Kidney (tissue), 14 donors: ENCODE results near the gene SECTM1. TPM values are rescaled to one million over a fixed set of nuclear protein-coding genes. Genes with fewer than 3 reads are reported as not detected.

ENCODE experiments used
- DNase-seq, 5 donors: peaks; one replicate each; pipeline ENCODE4 v3.0.0-alpha.2; 2013 to 2020
- FAIRE-seq: peaks from 2 replicates; lab custom pipeline; 2012; peaks lifted over from hg19 to GRCh38; lab: Jason Lieb, UNC
- H3K27ac ChIP-seq, 2 donors: one replicate each; pipeline ENCODE4 v1.7.0; 2013; ENCODE audit warnings: low read depth in 2 of 2, low read length in 2 of 2, inconsistent platforms in 1 of 2
- H3K27me3 ChIP-seq: one replicate; pipeline ENCODE4 v1.7.1; 2013; ENCODE audit warnings: low read length, inconsistent platforms; ENCODE audit not compliant: control insufficient read depth, insufficient read depth
- H3K36me3 ChIP-seq, 3 donors: one replicate each; pipeline versions ENCODE4 v1.7.0 to v1.7.1; 2013; ENCODE audit warnings: low read length in 3 of 3, control low read depth in 1 of 3, inconsistent platforms in 1 of 3; ENCODE audit not compliant: insufficient read depth in 3 of 3, control insufficient read depth in 2 of 3
- H3K4me1 ChIP-seq, 3 donors: one replicate each; pipeline versions ENCODE4 v1.7.0 to v1.7.1; 2013; ENCODE audit warnings: low read length in 3 of 3, inconsistent platforms in 1 of 3, low read depth in 1 of 3; ENCODE audit not compliant: control insufficient read depth in 2 of 3, insufficient read depth in 2 of 3
- H3K4me3 ChIP-seq, 3 donors: one replicate each; pipeline versions ENCODE4 v1.7.0 to v1.8.1; 2013; ENCODE audit warnings: low read length in 3 of 3, control low read depth in 1 of 3, inconsistent platforms in 1 of 3
- H3K9ac ChIP-seq, 3 donors: one replicate each; pipeline versions ENCODE4 v1.7.0 to v1.7.1; 2013; ENCODE audit warnings: low read length in 3 of 3, control low read depth in 1 of 3, inconsistent platforms in 1 of 3
- H3K9me3 ChIP-seq, 3 donors: one replicate each; pipeline versions ENCODE4 v1.7.0 to v1.7.1; 2013; ENCODE audit warnings: low read length in 3 of 3, control low read depth in 1 of 3, inconsistent platforms in 1 of 3; ENCODE audit not compliant: control insufficient read depth in 2 of 3, insufficient read depth in 1 of 3
- CTCF ChIP-seq: IDR thresholded peaks from 3 replicates; pipeline ENCODE4 v1.5.1; 2012; ENCODE audit warnings: mild to moderate bottlenecking, moderate library complexity, borderline replicate concordance; ENCODE audit not compliant: insufficient read depth; ENCODE audit errors: extremely low read depth
- intact Hi-C: fragments of 100-400 bp; cut with DNase I; formaldehyde crosslinking; loops from one replicate; pipeline ENCODE4 v1.11.1; 2022
- polyA plus RNA-seq: library from polyadenylated mRNA; stranded (reverse); fragments of 350-450 nt; fragmentation: Illumina TruSeq; extraction: RNeasy Lipid Tissue Mini Kit (QIAGEN cat#74804); gene quantifications from one replicate; pipeline ENCODE4 v1.2.3, GENCODE V29; 2014; ENCODE audit warnings: low read depth, low replicate concordance; ENCODE audit not compliant: insufficient read depth
- total RNA-seq: library from RNA; stranded (reverse); fragmentation: NEBNext Ultra II Directional; extraction: Animal tissue kit (Norgen Biotek cat#: 25700); gene quantifications from one replicate; pipeline ENCODE4 v1.2.1, GENCODE V29; 2021
- donor health status: control.
- donor health status: control.
- donor health status: control.
- donor health status: control.
- donor health status: control.
- donor health status: DM: yes; HTN: yes; CAD: no.
- donor health status: Normal renal cell carcinoma (clear cell type).

The SECTM1 gene
- total and polyA plus RNA-seq, 2 donors from 2014 or later: 15.4 to 87.5 TPM

DNA sequence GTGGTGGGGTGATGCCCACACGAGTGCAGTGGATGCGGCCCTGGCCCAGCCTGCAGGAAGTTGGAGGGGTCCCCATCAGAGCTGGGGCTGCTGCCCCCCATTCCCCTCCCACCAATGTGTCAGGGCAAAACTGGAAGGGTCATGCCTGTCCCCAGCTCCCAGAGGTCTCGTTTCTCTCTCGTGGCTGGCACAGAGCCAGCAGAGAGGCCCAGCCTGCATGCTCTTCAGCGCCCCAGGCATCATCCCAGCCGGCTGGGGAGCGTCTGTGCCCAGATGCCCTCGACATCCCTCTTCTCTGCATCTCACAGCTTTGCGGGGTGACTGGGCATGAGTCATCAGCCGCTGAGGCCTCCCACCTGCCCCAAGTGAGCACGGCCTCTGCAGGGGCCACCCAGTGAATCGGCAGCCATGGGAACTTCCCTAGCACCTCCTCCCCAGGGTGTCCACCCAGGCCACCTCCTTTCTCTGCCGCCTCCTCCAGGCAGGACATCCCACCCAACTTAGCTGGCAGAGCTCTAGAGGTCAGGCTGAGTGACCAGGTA is 50.3 kb downstream of the SECTM1 start:
- no peak overlapping the region for H3K4me3 ChIP-seq
- H3K36me3 ChIP-seq: no peaks in the 10 kb centered on the region
- no peaks in the 10 kb centered on the region for H3K27me3 ChIP-seq
- FAIRE-seq: no peak
- peaks cover 0 to 27% (median 25%) of the 10 kb centered on the region in 3 donors for H3K4me1 ChIP-seq
- DNase-seq: peak in 3 of 5 donors; percentile 47 to 80 (median 72)
- no peak overlapping the region for H3K27ac ChIP-seq
- no peaks in the 10 kb centered on the region for H3K9me3 ChIP-seq
- TF ChIP-seq CTCF: no peak
- H3K9ac ChIP-seq: peak overlapping the region in 1 of 3 donors; percentile 7
- intact Hi-C loops: no loop called here

GRCh38 chr17:82282239-82283207 is 51.0 kb downstream of the SECTM1 start:
- intact Hi-C loops: no loop called here
- no peaks in the 10 kb centered on the region for H3K36me3 ChIP-seq
- peak overlapping the region in 1 of 3 donors; percentile 12 for H3K9ac ChIP-seq
- H3K4me3 ChIP-seq: no peak overlapping the region
- no peak for TF ChIP-seq CTCF
- peaks cover 0 to 20% (median 18%) of the 10 kb centered on the region in 3 donors for H3K4me1 ChIP-seq
- FAIRE-seq: no peak
- H3K27ac ChIP-seq: peak overlapping the region; percentile 57 to 73
- no peaks in the 10 kb centered on the region for H3K9me3 ChIP-seq
- H3K27me3 ChIP-seq: no peaks in the 10 kb centered on the region
- peak in 2 of 5 donors; percentile 47 to 77 for DNase-seq

- DNase-seq (peak in 3 of 5 donors; percentile 34 to 92 (median 35)), FAIRE-seq (no peak)
- Histone ChIP-seq H3K27me3 (no peaks in the 10 kb centered on the region), H3K4me3 (no peak overlapping the region), H3K4me1 (peaks cover 0 to 14% (median 9%) of the 10 kb centered on the region in 3 donors), H3K36me3 (no peaks in the 10 kb centered on the region), H3K9ac (no peak overlapping the region), H3K27ac (peak overlapping the region in 1 of 2 donors; percentile 44), H3K9me3 (no peaks in the 10 kb centered on the region)
- intact Hi-C loops: no loop called here
- no peak for TF ChIP-seq CTCF
Observed at GRCh38 chr17:82281502-82282238, 51.9 kb downstream of the SECTM1 start.
